HG03439 (cell line): ENCODE results near the gene KRTAP5-5.
"Not testable (repeated sequence)": the region's sequence is repeated elsewhere in the genome, so short reads cannot be mapped to it uniquely, and the experiment has no call there.

ENCODE experiments used
- ATAC-seq: cut with Tn5 transposase; IDR thresholded peaks from one replicate; pipeline ENCODE4 v1.9.1; 2021; ENCODE audit warnings: mild to moderate bottlenecking, moderate library complexity; ENCODE audit not compliant: unreplicated experiment

The KRTAP5-5 gene

DNA sequence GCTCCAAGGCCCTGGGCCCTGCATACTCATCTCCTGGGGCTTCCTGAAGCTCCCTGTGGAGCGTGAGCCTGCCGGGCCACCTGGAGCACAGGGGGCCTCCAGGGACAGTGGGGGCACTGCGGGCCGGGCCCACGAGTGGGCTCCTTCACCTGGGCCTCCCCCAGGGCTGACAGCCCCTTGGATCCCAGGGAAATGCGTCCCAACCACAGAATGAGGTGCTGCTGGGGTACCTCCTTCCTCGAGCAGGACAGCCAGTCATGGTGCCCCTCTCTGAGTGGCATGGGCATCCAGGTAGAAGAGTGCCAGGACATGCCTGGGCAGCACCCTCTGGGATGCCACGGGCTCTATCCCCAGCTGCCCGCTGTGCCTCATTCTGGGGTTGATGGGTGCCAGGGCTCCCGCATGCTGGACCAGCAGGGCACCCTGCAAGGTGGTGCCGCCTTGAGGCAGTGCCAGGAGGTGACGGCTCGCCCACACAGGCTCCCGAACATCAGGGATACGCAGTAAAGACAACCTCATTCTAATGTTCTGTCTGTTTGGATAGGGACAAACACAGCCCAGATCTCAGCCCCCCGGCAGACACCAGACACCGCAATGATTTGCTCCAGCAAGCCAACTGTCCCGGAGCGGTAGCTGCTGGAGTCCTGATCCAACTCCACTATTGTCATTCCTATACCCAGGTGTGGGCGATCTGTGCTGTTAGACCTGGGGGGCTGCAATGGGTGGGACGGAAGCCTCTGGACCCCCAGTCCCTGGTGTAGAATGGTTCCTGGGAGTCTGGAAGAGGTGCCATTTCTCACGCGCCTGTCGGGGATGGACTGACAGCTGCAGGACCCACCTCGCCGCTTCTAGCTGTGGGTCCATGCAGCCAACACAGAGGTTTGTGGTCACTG lies 25.8 kb downstream of the KRTAP5-5 start:
- ATAC-seq, result no peak

DNA sequence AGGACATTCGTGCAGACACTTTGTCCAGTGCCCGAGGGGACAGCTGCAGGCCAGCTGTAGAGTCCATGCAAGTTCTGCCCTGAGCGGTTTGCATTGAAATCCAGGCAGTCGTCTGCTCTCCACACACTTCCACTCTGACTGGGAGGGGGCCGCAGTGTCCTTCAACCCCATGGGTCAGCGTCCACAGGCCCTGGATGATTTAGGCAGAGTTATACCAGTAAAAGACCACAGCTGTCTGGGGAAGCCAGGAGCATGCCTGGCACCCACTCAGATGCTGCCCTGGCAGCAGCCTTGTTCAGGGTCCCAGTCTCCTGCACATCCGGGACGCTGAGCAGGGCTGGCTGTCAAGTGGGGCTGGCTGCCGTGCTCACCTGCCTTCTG lies 26.5 kb downstream of the KRTAP5-5 start:
- ATAC-seq, result no peak

DNA sequence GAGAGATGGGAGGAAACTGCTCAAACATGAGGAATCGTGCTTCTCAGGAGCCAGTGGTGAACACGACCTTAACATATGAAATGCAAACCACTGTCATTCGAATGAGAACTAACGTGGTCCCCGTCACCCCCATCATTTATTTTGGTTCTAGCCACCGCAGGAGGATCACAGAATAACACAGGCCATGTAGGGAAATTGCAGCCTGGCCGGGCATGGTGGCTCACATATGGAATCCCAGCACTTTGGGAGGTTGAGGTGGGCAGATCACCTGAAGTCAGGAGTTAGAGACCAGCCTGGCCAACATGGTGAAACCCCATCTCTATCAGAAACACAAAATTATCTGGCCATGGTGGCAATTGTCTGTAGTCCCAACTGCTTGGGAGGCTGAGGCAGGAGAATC lies 27.1 kb downstream of the KRTAP5-5 start:
- no peak for ATAC-seq

DNA sequence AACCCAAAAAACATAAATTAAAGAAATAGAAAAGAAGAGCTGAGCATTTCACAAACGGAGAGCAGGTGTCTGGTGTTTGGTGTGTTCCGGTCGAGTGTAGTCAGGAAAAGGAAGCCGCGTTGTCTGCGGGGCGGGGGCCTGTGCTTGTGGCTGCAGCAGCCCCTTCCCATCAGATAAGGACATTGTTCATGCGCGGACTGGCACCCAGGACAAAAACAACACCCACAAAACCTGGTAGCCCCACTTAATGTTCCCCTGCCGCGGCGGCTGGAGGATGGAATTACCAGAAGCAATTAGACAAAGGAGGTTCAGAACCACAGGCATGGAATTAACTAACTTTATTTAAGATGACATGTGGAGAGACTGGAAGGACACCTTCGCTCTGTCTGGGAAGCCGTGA lies 29.9 kb downstream of the KRTAP5-5 start:
- no peak for ATAC-seq

DNA sequence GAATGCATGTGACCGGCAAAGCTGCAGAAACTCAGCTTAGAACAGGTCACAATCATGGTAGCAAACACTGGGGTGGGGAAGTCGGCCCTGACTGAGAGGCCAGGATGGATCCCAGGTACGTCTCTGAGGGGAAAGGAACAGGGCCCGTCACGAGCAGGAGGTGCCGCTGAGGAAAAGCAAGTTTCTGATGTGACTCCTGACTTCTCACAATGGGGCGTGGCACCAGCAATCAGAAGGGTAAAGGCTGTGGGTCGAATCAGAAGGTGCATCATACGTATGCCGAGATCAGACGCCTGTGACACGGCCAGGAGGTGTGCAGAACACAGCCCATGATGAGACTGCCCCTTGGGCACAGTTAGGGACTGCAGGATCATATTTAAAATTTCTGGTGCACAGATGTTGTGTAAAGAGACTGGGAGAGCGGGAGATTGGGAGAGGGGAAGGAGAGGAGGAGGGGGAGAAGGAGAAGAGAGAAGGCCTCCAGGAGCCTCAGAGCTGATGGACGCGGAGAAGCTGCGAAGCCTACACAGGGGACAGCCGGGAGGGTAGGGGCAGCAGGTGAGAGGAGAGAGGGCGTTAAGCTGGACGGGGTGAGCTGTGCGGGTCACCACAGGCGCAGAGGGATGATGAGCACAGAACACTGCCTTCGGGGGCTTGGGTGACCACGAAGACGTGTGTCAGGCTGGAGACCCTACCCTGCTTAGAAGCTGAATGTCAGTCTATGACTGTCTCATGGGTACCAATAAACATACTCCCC lies 30.7 kb downstream of the KRTAP5-5 start:
- ATAC-seq, result no peak

DNA sequence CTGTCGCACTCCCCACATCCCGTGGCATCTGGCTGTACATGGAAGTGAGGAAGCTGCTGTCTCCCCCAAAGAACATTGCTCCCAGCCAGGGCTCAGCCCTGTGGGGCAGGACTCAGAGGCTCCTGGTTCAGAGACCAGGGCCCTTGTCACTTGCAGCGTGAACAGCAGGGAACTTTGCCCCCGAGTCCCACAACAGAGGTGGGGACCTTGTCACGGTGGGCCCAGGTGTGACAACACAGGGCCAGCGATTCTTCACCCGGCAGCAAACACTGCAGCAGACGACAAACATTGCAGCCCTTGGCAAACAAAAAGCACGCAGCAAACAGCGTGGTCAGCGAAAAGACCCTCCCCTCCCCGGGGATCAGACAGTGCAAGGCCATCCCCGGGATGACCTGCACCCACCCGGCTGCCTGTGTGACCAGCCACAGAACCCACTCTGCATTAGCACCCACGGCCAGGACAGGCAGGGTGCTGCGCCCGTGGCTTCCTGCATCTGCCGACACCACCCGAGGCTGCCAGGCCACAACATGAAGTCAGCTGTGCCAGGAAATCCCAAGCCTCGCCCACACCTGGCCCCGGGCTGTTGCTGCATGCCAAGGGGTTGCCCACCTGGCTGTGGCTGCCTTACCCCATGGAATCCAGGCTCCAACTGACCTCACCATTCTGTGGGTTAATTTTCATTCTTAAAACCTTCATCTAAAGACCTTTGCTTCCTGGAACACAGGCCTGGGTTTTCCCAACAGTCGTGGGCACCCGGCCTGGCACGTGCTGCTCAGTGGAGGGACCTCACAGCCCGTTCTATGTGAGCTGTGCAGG lies 32.1 kb downstream of the KRTAP5-5 start:
- not testable (repeated sequence) for ATAC-seq

DNA sequence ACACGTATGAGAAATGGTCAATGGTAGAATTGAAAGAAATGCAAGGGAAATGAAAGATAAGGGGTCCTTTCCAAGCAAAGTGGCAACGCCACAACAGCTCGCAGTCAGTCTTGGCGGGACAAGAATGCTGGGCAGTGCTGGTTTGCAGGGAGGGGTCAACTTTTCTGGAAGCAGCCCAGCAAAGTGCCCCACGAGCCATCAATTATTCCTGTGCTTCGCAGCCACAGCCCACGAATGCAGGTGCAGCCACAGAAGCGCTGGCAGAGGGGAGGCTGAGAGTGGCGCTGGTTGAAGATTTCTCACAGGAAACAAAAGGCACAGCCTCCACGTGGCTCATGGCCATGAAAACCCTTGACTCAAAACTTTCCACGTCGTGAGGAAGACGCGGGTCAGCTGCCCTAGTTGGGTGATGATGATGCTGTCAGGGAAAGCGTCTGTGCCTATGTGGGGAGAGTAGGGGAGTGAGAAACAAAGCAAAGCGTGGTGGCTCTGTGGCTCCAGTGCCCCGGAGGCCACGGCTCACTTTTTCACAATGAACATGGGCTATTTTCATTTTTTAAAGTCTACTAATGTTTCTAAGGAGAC lies 33.2 kb downstream of the KRTAP5-5 start:
- not testable (repeated sequence) for ATAC-seq

DNA sequence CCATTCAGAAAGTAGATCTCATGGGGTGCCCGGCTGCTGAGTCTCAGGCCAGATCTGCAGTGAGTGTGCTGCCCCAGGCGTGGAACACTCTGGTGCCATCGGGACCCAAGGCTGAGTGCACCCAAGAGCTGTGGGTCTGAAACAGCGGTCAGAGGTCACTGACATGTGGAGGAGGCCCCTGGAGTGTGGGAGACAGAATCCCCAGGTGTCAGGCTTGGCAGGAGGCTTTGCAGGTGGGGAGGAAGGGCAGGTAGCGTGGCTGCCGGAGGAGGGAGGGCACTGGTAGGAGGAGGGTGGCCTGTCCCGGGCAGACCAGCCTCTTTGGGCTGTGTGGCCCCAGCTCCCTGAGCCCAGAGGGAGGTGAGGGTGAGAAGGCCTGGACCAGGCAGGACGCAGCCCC lies 35.7 kb downstream of the KRTAP5-5 start:
- ATAC-seq, result no peak

DNA sequence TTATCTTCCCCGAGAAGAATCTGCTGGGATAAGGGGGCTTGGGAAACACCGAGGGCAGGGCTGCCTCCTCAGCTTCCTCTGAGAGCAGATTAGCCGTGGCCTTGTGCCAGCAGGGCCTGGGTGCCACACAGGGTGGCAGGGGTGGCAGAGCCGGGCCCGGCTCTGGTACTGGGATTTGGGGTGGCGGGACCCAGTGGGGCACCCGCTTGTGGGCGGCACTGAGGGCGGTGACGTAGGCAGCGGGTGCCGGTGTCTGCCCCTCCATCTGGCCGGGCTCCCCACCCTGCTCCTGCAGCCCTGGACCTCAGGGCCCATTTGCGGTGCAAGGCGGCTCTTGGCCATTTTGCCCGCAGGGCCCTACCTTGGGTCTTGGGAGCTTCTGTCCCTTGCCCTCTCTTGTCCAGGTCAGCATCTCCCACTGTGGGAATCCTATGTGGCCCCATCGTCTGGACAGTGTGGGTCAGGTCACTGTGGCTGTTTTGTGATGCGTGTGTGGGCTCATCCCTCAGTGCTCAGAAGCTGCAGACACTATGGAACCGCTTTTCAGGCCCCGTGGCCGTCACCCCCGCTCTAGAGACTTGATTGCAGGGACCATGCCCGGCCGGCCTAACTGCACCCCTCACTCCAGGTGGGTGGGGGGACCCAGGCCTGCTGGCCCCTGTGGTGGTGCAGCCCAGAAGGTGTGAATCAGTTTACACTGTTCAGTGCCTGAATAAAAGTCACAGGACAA lies 37.7 kb downstream of the KRTAP5-5 start:
- ATAC-seq, result no peak

DNA sequence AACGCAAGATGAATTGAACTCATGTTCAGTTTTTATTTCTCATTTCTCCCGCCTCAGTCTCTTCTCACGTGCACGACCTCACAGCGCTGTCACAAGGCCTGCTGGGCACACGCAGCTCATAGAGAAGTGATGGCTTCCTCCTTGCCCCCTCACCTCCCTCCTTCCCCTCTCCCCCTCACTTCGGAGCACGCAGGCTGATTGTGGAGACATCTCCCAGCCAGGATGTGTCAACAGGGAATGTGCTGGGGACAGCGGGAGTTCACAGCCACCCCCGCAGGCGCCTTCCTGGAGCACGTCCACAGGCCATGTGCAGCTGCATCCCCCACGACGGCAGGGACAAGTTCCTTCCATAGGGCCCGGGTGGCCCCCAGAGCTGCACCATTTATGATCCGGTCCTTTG lies 38.3 kb downstream of the KRTAP5-5 start:
- ATAC-seq, result no peak

DNA sequence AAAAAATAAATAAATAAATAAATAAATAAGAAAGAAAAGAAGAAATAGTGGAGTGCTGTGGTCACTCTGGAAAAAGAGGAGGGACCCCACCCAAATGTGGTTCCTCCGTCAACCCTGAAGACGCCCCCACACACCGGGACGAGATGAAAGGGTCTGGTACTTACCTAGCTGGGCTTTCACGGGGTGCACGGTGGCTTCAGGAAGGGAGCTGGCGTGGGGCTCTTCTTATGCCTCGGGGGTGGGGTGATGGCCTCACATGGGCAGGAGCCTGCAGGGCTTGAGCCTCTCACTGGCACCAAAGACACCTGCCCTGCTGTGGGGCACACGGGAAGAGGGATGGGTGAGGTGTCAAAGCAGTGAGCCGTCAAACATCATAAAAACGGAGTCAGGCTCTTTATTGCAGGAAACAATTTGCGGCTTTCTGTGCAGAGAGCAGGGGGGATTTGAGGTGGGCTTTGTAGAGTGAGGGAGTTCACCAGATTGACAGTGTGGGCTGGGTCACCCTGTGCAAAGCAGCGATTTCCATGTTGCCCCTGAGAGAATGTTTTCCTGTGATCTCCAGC lies 39.4 kb downstream of the KRTAP5-5 start:
- no peak for ATAC-seq

DNA sequence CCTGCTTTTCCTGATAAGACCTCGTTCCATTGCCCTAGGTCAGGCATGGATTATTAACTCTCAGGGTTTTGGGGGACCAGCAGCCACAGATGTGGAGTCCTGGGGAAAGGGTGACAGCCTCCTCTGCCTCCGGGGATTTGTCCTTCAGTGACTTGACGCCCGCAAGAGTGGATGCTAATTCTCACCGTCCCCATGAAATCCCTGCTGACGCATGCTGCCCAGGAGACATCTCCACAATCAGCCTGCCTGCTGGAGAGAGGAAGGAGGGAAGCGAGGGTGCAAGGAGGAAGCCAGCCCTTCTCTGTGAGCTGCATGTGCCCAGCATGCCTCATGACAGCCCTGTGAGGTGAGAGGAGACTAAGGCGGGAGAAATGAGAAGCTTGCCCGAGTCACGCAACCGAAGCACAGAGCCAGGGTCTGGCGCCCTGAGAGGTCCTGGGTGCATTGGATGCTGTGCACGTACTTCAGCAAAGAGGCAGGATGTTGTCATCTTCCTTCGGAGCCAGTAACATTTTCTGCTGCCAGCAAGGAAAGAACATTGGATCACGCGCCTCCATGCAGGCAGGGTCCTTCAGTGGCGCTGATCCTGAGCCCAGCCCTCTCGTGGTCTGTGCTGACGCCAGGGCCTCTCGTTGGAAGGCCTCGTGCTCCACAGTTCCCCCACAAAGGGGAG lies 40.1 kb downstream of the KRTAP5-5 start:
- ATAC-seq, result no peak

DNA sequence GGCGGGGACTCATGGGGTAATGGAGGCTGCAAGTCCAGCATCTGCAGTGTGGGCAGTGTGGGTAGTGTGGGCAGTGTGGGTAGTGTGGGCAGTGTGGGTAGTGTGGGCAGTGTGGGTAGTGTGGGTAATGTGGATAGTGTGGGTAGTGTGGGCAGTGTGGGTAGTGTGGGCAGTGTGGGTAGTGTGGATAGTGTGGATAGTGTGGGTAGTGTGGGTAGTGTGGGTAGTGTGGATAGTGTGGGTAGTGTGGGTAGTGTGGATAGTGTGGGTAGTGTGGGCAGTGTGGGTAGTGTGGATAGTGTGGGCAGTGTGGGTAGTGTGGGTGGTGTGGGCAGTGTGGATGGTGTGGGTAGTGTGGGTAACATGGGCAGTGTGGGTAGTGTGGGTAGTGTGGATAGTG lies 40.9 kb downstream of the KRTAP5-5 start:
- not testable (repeated sequence) for ATAC-seq

DNA sequence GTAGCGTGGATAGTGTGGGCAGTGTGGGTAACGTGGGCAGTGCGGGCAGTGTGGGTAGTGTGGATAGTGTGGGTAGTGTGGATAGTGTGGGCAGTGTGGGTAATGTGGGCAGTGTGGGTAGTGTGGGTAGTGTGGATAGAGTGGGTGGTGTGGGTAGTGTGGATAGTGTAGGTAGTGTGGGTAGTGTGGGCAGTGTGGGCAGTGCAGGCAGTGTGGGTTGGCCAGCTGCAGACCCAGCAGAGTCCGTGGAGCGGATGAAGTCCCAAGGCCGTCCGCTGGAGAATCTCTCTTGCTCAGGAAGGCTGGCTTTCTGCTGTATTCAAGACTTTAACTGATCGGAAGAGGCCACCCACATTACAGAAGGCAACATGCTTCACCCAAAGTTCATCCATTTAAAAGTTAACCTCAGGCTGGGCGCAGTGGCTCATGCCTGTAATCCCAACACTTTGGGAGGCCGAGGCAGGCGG lies 41.4 kb downstream of the KRTAP5-5 start:
- no peak for ATAC-seq

DNA sequence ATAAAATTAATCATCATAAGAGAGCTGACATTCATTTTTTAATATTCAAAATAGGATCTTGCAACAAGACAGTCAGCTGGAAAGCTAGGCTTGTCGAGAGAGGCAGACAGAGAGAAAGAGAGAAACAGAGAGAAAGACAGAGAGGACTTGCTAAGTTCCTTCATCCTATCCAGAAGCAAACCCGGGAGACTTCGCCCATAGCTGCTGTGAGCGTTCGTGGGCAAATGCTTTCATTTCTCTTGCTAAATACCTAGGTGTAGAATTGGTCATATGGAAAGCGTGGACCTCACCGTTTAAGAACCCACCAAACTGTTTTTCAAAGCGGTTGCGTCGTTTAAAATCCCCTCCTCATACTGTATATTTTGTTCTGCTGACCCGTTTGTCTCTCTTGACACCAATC lies 42.1 kb downstream of the KRTAP5-5 start:
- ATAC-seq, result no peak

DNA sequence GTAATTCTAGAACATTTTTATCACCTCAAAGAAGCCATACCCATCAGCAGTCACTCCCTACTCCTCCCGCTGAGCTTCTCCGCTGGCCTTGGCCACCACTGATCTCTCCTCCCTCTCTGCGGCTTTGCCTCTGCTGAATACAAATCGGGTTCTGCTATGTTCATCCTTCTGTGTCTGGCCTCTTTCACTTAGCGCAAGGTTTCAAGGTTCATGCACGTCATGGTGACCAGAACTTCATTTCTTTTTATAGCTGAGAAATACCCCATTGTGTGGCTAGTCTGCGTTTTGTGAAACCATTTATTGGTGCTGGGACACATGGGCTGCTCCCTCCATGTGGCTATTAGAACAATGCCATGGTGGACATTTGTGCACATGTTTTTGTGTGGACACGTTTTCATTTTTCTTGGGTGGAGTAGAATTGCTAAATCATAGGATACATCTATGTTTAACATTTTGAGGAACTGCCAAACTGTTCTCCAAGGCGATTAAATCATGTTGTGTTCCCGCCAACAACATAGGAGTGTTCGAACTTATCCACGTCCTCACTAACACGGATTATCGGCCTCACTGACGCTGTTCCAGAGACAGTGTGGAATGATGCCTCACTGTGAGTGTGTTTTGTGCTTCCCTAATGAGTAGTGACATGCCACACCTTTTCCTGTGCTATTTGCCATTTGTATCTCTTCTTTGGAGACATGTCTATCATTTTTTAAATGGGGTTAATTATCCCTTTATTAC lies 43.2 kb downstream of the KRTAP5-5 start:
- ATAC-seq, result no peak

DNA sequence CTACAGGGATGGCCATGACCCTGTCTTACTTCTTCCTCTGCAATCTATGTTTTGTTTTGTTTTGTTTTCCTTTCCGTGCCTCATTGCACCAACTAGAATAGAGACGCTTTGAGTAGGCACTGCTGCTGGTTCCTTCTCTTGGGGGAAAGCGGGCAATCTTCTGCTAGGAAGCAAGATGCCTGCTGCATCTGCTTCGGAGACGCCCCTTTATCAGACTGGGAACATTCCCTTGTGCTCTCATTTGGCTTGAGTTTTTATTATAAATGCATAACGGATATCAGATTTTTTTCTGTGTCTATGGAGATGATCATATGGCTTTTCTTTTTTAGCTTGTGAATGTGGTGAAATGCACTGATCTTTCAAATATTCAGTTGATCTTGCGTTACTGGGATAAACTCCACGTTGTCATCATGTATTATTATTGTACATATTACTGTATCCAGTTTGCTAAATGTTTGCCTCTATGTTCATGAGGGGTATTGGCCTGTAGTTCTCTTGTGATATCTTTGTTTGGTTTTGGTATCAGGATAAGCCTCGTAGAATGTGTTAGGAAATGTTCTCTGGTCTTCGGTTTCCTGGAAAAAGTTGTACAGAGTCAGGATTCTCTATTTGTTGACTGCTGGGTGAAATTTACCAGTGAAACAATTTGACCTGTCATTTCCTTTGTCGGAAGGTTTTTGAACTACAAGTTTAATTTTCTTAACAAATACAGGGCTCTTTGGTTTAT lies 44.0 kb downstream of the KRTAP5-5 start:
- no peak for ATAC-seq
